HEK293 (cell line): ENCODE data around the gene TRAF3IP1.

Experiments used
- CTCF ChIA-PET: fragments of 350-600 bp; formaldehyde crosslinking; extraction: SDS; loops from one replicate; lab custom pipeline; 2021; ENCODE audit warnings: antibody characterized with exemption; lab: Yijun Ruan, JAX
- POLR2A ChIA-PET: fragments of 300-600 bp; formaldehyde crosslinking; extraction: SDS; loops from one replicate; lab custom pipeline; 2020; ENCODE audit warnings: antibody characterized with exemption, inconsistent platforms; lab: Yijun Ruan, JAX
- H3K27ac ChIP-seq: fragments of 200-500 bp; sonication (Bioruptor generic); 2 replicates; pipeline ENCODE4 v1.5.1; 2014; ENCODE audit warnings: low read depth, low read length, control low read depth, inconsistent platforms; ENCODE audit errors: extremely low read depth
- H3K36me3 ChIP-seq, 2 experiments: fragments of 200-500 bp in 1 of 2; sonication (Bioruptor generic) in 1 of 2; 1 replicate in 1 of 2; 2 replicates in 1 of 2; pipeline ENCODE4 v1.5.1; 2014 to 2017; ENCODE audit warnings: inconsistent platforms in 2 of 2, low read length in 2 of 2; ENCODE audit not compliant: control insufficient read depth in 2 of 2, insufficient read depth in 1 of 2
- H3K4me1 ChIP-seq: fragments of 200-500 bp; sonication (Bioruptor generic); 2 replicates; pipeline ENCODE4 v1.5.1; 2014; ENCODE audit warnings: mild to moderate bottlenecking, low read length, inconsistent platforms; ENCODE audit not compliant: control insufficient read depth, insufficient read depth
- H3K4me3 ChIP-seq: 2 replicates; pipeline ENCODE4 v1.5.1; 2011; ENCODE audit warnings: low read depth, mild to moderate bottlenecking, control low read depth, low read length, moderate library complexity
- H3K9me3 ChIP-seq: fragments of 200-500 bp; sonication (Bioruptor generic); 2 replicates; pipeline ENCODE4 v1.5.1; 2014; ENCODE audit warnings: low read depth, low read length, inconsistent platforms; ENCODE audit not compliant: control insufficient read depth, insufficient read depth
- CTCF ChIP-seq: fragments of 450-650 bp; formaldehyde crosslinking; IDR thresholded peaks from 2 replicates; pipeline ENCODE4 v1.5.1; 2016; ENCODE audit warnings: missing biosample characterization, missing genetic modification characterization
- EGR2 ChIP-seq: fragments of 450-650 bp; formaldehyde crosslinking; IDR thresholded peaks from 2 replicates; pipeline ENCODE4 v1.5.1; 2016; ENCODE audit warnings: low read depth, missing biosample characterization, missing genetic modification characterization
- GLIS1 ChIP-seq: fragments of 450-650 bp; formaldehyde crosslinking; IDR thresholded peaks from 2 replicates; pipeline ENCODE4 v1.5.1; 2016; ENCODE audit warnings: missing biosample characterization, missing genetic modification characterization
- GLIS2 ChIP-seq: fragments of 450-650 bp; formaldehyde crosslinking; IDR thresholded peaks from 2 replicates; pipeline ENCODE4 v1.5.1; 2016; ENCODE audit warnings: missing biosample characterization, missing genetic modification characterization
- HIC1 ChIP-seq: fragments of 450-650 bp; formaldehyde crosslinking; IDR thresholded peaks from 2 replicates; pipeline ENCODE4 v1.5.1; 2016; ENCODE audit warnings: missing biosample characterization, missing genetic modification characterization
- IKZF3 ChIP-seq: fragments of 450-650 bp; IDR thresholded peaks from 2 replicates; pipeline ENCODE4 v1.5.0; 2018; ENCODE audit warnings: missing biosample characterization, mild to moderate bottlenecking, missing genetic modification characterization, moderate library complexity
- KLF10 ChIP-seq: fragments of 450-650 bp; IDR thresholded peaks from 2 replicates; pipeline ENCODE4 v1.5.1; 2018; ENCODE audit warnings: missing biosample characterization, mild to moderate bottlenecking, missing genetic modification characterization
- MZF1 ChIP-seq: fragments of 450-650 bp; formaldehyde crosslinking; IDR thresholded peaks from 2 replicates; pipeline ENCODE4 v1.5.1; 2017; ENCODE audit warnings: missing biosample characterization, missing genetic modification characterization, borderline replicate concordance
- OSR2 ChIP-seq: fragments of 450-650 bp; formaldehyde crosslinking; IDR thresholded peaks from 2 replicates; pipeline ENCODE4 v1.5.1; 2016; ENCODE audit warnings: missing biosample characterization, missing genetic modification characterization
- PATZ1 ChIP-seq: fragments of 450-650 bp; formaldehyde crosslinking; IDR thresholded peaks from 2 replicates; pipeline ENCODE4 v1.5.1; 2016; ENCODE audit warnings: missing biosample characterization, missing genetic modification characterization
- SCRT1 ChIP-seq: fragments of 450-650 bp; formaldehyde crosslinking; IDR thresholded peaks from 2 replicates; pipeline ENCODE4 v1.5.1; 2016; ENCODE audit warnings: missing biosample characterization, missing genetic modification characterization, borderline replicate concordance
- SP2 ChIP-seq: fragments of 450-650 bp; formaldehyde crosslinking; IDR thresholded peaks from 2 replicates; pipeline ENCODE4 v1.5.1; 2016; ENCODE audit warnings: missing biosample characterization, missing genetic modification characterization
- SP7 ChIP-seq: fragments of 450-650 bp; formaldehyde crosslinking; IDR thresholded peaks from 2 replicates; pipeline ENCODE4 v1.5.1; 2016; ENCODE audit warnings: missing biosample characterization, missing genetic modification characterization
- TRIM28 ChIP-seq: IDR thresholded peaks from 2 replicates; pipeline ENCODE4 v1.6.1; 2011; ENCODE audit warnings: low read length, control low read depth, borderline replicate concordance
- YY2 ChIP-seq: fragments of 450-650 bp; formaldehyde crosslinking; IDR thresholded peaks from 2 replicates; pipeline ENCODE4 v1.5.1; 2016; ENCODE audit warnings: missing biosample characterization, missing genetic modification characterization
- ZBTB49 ChIP-seq: fragments of 450-650 bp; formaldehyde crosslinking; IDR thresholded peaks from 2 replicates; pipeline ENCODE4 v1.5.1; 2016; ENCODE audit warnings: missing biosample characterization, missing genetic modification characterization, low read depth
- ZFHX2 ChIP-seq: fragments of 450-650 bp; formaldehyde crosslinking; conservative IDR thresholded peaks from 2 replicates; pipeline ENCODE4 v1.5.1; 2016; ENCODE audit warnings: missing biosample characterization, missing genetic modification characterization
- ZNF112 ChIP-seq: fragments of 450-650 bp; formaldehyde crosslinking; IDR thresholded peaks from 2 replicates; pipeline ENCODE4 v1.5.0; 2017; ENCODE audit warnings: missing biosample characterization, missing genetic modification characterization
- ZNF138 ChIP-seq: fragments of 450-650 bp; formaldehyde crosslinking; IDR thresholded peaks from 2 replicates; pipeline ENCODE4 v1.5.1; 2016; ENCODE audit warnings: missing biosample characterization, missing genetic modification characterization, borderline replicate concordance
- ZNF184 ChIP-seq: fragments of 450-650 bp; IDR thresholded peaks from 2 replicates; pipeline ENCODE4 v1.5.1; 2018; ENCODE audit warnings: missing biosample characterization, mild to moderate bottlenecking, missing genetic modification characterization
- ZNF292 ChIP-seq: fragments of 450-650 bp; formaldehyde crosslinking; IDR thresholded peaks from 2 replicates; pipeline ENCODE4 v1.5.1; 2016; ENCODE audit warnings: low read depth, missing biosample characterization, missing genetic modification characterization, borderline replicate concordance
- ZNF433 ChIP-seq: fragments of 450-650 bp; formaldehyde crosslinking; IDR thresholded peaks from 2 replicates; pipeline ENCODE4 v1.5.1; 2016; ENCODE audit warnings: missing biosample characterization, missing genetic modification characterization, low read depth
- ZNF48 ChIP-seq: fragments of 450-650 bp; formaldehyde crosslinking; IDR thresholded peaks from 2 replicates; pipeline ENCODE4 v1.5.1; 2016; ENCODE audit warnings: missing biosample characterization, missing genetic modification characterization
- ZNF488 ChIP-seq: fragments of 450-650 bp; formaldehyde crosslinking; IDR thresholded peaks from 2 replicates; pipeline ENCODE4 v1.5.1; 2016; ENCODE audit warnings: missing biosample characterization, missing genetic modification characterization
- ZNF600 ChIP-seq: fragments of 450-650 bp; formaldehyde crosslinking; IDR thresholded peaks from 2 replicates; pipeline ENCODE4 v1.5.1; 2016; ENCODE audit warnings: missing biosample characterization, missing genetic modification characterization
- ZNF624 ChIP-seq: fragments of 450-650 bp; formaldehyde crosslinking; IDR thresholded peaks from 2 replicates; pipeline ENCODE4 v1.5.1; 2017; ENCODE audit warnings: missing biosample characterization, missing genetic modification characterization
- ZNF629 ChIP-seq: fragments of 450-650 bp; formaldehyde crosslinking; IDR thresholded peaks from 2 replicates; pipeline ENCODE4 v1.5.1; 2017; ENCODE audit warnings: missing biosample characterization, missing genetic modification characterization
- ZNF707 ChIP-seq: fragments of 450-650 bp; formaldehyde crosslinking; IDR thresholded peaks from 2 replicates; pipeline ENCODE4 v1.5.1; 2016; ENCODE audit warnings: missing biosample characterization, missing genetic modification characterization

TRAF3IP1 gene

GRCh38 chr2:238320246-238320647, at the start of gene TRAF3IP1:
TSS of gene TRAF3IP1 (plus strand) at chr2:238320518. CDS start at chr2:238320663, 145 bp downstream.
- H3K4me1 ChIP-seq, result 0 out of 2 replicates have a peak, but pooled peaks cover 2% of the 10 kb centered on the region
- peak within 1 kb of the TSS; percentile 35; the same call in 1 of the 2 replicates for H3K27ac ChIP-seq
- H3K9me3 ChIP-seq, result no peaks in the 10 kb centered on the region
- peak within 1 kb of the TSS; percentile 87 for H3K4me3 ChIP-seq
- peaks cover under 1 to 21% of the 10 kb centered on the region in 2 experiments; a peak in 2 of 3 replicates for H3K36me3 ChIP-seq
- ChIA-PET CTCF (interaction anchor here (0.6 to 0.7 kb wide), 2 partner anchors 47 to 395 kb away, joined by 4 read pairs; no protein-coding TSS in a partner anchor), POLR2A (no interaction called here)
- TF ChIP-seq ZNF624 (tag by site-specific recombination), result no peak
- no peak for TF ChIP-seq ZNF112 (tag by site-specific recombination)
- no peak for TF ChIP-seq ZNF629
- peak; percentile 33; the same call in 1 of the 2 replicates for TF ChIP-seq ZNF600 (tag by site-specific recombination)
- TF ChIP-seq EGR2 (tag by site-specific recombination), result peak; percentile 40; the same call in 1 of the 2 replicates
- peak; percentile 68 for TF ChIP-seq PATZ1 (tag by site-specific recombination)
- TF ChIP-seq HIC1 (tag by site-specific recombination), result 0 out of 2 replicates have a peak, but pooled peaks have one; percentile 42
- no peak for TF ChIP-seq ZNF184 (tag by site-specific recombination)
- no peak for TF ChIP-seq CTCF
- peak; percentile 44; the same call in 1 of the 2 replicates for TF ChIP-seq KLF10
- TF ChIP-seq GLIS1 (tag by site-specific recombination), result peak; percentile 46; the same call in 1 of the 2 replicates
- no peak for TF ChIP-seq ZNF707 (tag by site-specific recombination)
- TF ChIP-seq SP2 (tag by site-specific recombination), result peak; percentile 78
- no peak for TF ChIP-seq ZNF138 (tag by site-specific recombination)
- TF ChIP-seq ZNF488 (tag by site-specific recombination), result no peak
- TF ChIP-seq OSR2 (tag by site-specific recombination), result no peak
- TF ChIP-seq ZNF292, result no peak
- TF ChIP-seq ZFHX2 (tag by site-specific recombination), result peak; percentile 53
- TF ChIP-seq YY2, result no peak
- peak; percentile 91 for TF ChIP-seq IKZF3 (tag by site-specific recombination)
- TF ChIP-seq GLIS2 (tag by site-specific recombination), result peak; percentile 82
- TF ChIP-seq SP7 (tag by site-specific recombination), result no peak
- TF ChIP-seq ZNF48 (tag by site-specific recombination), result no peak
- TF ChIP-seq ZBTB49 (tag by site-specific recombination), result no peak
- peak; percentile 81; the same call in 1 of the 2 replicates for TF ChIP-seq MZF1 (tag by site-specific recombination)
- no peak for TF ChIP-seq SCRT1
- no peak for TF ChIP-seq TRIM28
- TF ChIP-seq ZNF433 (tag by site-specific recombination), result no peak
